K562 (cell line): ENCODE measurements around the gene NCCRP1.

Source experiments
- FOXP1 ChIP-seq: sonication (generic); formaldehyde crosslinking; IDR thresholded peaks from 2 replicates; pipeline ENCODE4 v1.8.0; 2022; ENCODE audit warnings: mild to moderate bottlenecking, missing genetic modification reagents
- JUN ChIP-seq, 2 experiments: sonication (generic) in 1 of 2; formaldehyde crosslinking in 1 of 2; IDR thresholded peaks; 2 replicates each; pipeline versions ENCODE4 v1.6.1 to v1.8.0; 2012 to 2022; ENCODE audit warnings: borderline replicate concordance in 2 of 2, mild to moderate bottlenecking in 2 of 2, improper control_type of control experiment in 1 of 2, low read depth in 1 of 2, low read length in 1 of 2, missing genetic modification reagents in 1 of 2
- JUND ChIP-seq, 2 experiments: IDR thresholded peaks; 2 replicates in 1 of 2; 3 replicates in 1 of 2; pipeline ENCODE4 v1.6.1; 2011; ENCODE audit warnings: borderline replicate concordance in 2 of 2, low read depth in 2 of 2, low read length in 2 of 2, improper control_type of control experiment in 1 of 2, missing biosample characterization in 1 of 2, missing genetic modification characterization in 1 of 2, missing genetic modification reagents in 1 of 2
- LEF1 ChIP-seq: fragments of 450-650 bp; IDR thresholded peaks from 2 replicates; pipeline ENCODE4 v1.6.1; 2016; ENCODE audit warnings: mild to moderate bottlenecking
- MAZ ChIP-seq, 2 experiments: fragments of 450-650 bp in 1 of 2; sonication (generic) in 1 of 2; formaldehyde crosslinking; IDR thresholded peaks in 1 of 2; conservative IDR thresholded peaks in 1 of 2; 2 replicates each; pipeline versions ENCODE4 v1.4.0 to v1.5.0; 2020; ENCODE audit warnings: mild to moderate bottlenecking in 1 of 2, missing genetic modification reagents in 1 of 2
- RAD21 ChIP-seq, 2 experiments: fragments of 250-450 bp in 1 of 2; fragments of 450-650 bp in 1 of 2; sonication (Bioruptor Pico) in 1 of 2; formaldehyde crosslinking in 1 of 2; IDR thresholded peaks in 1 of 2; conservative IDR thresholded peaks in 1 of 2; 2 replicates each; pipeline versions ENCODE4 v1.4.0 to v1.8.0; 2020 to 2022; ENCODE audit warnings: mild to moderate bottlenecking in 2 of 2, moderate library complexity in 1 of 2
- SP1 ChIP-seq: sonication (generic); formaldehyde crosslinking; IDR thresholded peaks from 2 replicates; pipeline ENCODE4 v1.8.1; 2022; ENCODE audit warnings: mild to moderate bottlenecking, missing genetic modification reagents
- TAF1 ChIP-seq: IDR thresholded peaks from 2 replicates; pipeline ENCODE4 v1.6.1; 2011; ENCODE audit warnings: mild to moderate bottlenecking, low read length, moderate library complexity; ENCODE audit not compliant: insufficient read depth, control insufficient read depth, severe bottlenecking; ENCODE audit errors: extremely low read depth
- TCF7 ChIP-seq: sonication (generic); IDR thresholded peaks from 2 replicates; pipeline ENCODE4 v1.6.1; 2016; ENCODE audit warnings: antibody characterized with exemption, borderline replicate concordance
- U2AF1 ChIP-seq: fragments of 200-400 bp; formaldehyde crosslinking; optimal IDR thresholded peaks from 2 replicates; pipeline ENCODE3; 2017; ENCODE audit warnings: mild to moderate bottlenecking, low read depth, low read length, moderate library complexity
- ZC3H11A ChIP-seq: IDR thresholded peaks from 2 replicates; pipeline ENCODE4 v1.6.1; 2012; ENCODE audit warnings: low read depth, low read length, improper control_type of control experiment
- TF ChIP-seq, protein P1 (sequence below): sonication (generic); formaldehyde crosslinking; IDR thresholded peaks from 2 replicates; pipeline ENCODE4 v1.8.0; 2022; ENCODE audit warnings: mild to moderate bottlenecking, missing genetic modification reagents, borderline replicate concordance
- TF ChIP-seq, protein P2 (sequence below): sonication (generic); formaldehyde crosslinking; IDR thresholded peaks from 2 replicates; pipeline ENCODE4 v1.8.1; 2022; ENCODE audit warnings: missing genetic modification reagents

DNA sequence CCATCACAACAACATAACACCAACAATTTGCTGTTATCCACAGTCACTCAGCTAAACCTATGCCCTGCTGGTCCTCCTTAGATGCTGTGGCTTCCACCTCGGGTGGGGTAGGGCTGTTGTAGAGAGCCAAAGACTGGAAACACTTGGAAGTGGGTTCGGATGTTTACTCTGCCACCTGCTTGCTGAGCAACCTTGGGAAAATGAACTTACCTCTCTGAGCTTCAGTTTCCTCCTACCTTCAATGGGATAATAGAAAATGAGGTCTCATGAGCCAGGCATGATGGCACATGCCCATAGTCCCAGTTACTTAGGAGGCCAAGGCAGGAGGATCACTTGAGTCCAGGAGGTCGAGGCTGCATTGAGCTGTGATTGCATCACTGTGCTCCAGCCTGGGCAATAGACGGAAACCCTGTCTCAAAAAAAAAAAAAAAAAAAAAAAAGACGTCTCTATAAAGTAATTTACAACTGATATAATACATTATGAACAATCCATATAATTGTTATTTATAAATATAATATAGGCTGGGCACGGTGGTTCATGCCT, 10.6 kb downstream of the NCCRP1 start:
- TF ChIP-seq JUN (IDR thresholded peaks at IDR 0.05; ENCODE audit: borderline replicate concordance, low read depth, low read length) (no peak), JUN (CRISPR knock-in tag; IDR thresholded peaks at IDR 0.05; ENCODE audit: borderline replicate concordance) (no peak), FOXP1 (CRISPR knock-in tag) (no peak), MAZ (CRISPR knock-in tag; conservative IDR thresholded peaks at IDR 0.05 in 1 of 2, IDR thresholded peaks at IDR 0.05 in 1 of 2) (no peak), U2AF1 (no peak), JUND (IDR thresholded peaks at IDR 0.05; ENCODE audit: borderline replicate concordance, low read depth, low read length) (no peak), JUND (tag; IDR thresholded peaks at IDR 0.05; ENCODE audit: borderline replicate concordance, low read depth, low read length) (no peak), RAD21 (CRISPR knock-in tag; conservative IDR thresholded peaks at IDR 0.05 in 1 of 2, IDR thresholded peaks at IDR 0.05 in 1 of 2) (no peak), SP1 (CRISPR knock-in tag) (no peak), TCF7 (no peak), LEF1 (no peak), TAF1 (no peak), ZC3H11A (no peak)
- TF ChIP-seq, protein P1, sequence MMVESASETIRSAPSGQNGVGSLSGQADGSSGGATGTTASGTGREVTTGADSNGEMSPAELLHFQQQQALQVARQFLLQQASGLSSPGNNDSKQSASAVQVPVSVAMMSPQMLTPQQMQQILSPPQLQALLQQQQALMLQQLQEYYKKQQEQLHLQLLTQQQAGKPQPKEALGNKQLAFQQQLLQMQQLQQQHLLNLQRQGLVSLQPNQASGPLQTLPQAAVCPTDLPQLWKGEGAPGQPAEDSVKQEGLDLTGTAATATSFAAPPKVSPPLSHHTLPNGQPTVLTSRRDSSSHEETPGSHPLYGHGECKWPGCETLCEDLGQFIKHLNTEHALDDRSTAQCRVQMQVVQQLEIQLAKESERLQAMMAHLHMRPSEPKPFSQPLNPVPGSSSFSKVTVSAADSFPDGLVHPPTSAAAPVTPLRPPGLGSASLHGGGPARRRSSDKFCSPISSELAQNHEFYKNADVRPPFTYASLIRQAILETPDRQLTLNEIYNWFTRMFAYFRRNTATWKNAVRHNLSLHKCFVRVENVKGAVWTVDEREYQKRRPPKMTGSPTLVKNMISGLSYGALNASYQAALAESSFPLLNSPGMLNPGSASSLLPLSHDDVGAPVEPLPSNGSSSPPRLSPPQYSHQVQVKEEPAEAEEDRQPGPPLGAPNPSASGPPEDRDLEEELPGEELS (CRISPR knock-in tag): no peak
- TF ChIP-seq, protein P2, sequence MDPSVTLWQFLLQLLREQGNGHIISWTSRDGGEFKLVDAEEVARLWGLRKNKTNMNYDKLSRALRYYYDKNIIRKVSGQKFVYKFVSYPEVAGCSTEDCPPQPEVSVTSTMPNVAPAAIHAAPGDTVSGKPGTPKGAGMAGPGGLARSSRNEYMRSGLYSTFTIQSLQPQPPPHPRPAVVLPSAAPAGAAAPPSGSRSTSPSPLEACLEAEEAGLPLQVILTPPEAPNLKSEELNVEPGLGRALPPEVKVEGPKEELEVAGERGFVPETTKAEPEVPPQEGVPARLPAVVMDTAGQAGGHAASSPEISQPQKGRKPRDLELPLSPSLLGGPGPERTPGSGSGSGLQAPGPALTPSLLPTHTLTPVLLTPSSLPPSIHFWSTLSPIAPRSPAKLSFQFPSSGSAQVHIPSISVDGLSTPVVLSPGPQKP (CRISPR knock-in tag): no peak
